ENCODE results near the gene RMI2.
A peak's percentile ranks its signal among the peaks of the same experiment; 100 is the strongest.

RMI2 gene

DNA sequence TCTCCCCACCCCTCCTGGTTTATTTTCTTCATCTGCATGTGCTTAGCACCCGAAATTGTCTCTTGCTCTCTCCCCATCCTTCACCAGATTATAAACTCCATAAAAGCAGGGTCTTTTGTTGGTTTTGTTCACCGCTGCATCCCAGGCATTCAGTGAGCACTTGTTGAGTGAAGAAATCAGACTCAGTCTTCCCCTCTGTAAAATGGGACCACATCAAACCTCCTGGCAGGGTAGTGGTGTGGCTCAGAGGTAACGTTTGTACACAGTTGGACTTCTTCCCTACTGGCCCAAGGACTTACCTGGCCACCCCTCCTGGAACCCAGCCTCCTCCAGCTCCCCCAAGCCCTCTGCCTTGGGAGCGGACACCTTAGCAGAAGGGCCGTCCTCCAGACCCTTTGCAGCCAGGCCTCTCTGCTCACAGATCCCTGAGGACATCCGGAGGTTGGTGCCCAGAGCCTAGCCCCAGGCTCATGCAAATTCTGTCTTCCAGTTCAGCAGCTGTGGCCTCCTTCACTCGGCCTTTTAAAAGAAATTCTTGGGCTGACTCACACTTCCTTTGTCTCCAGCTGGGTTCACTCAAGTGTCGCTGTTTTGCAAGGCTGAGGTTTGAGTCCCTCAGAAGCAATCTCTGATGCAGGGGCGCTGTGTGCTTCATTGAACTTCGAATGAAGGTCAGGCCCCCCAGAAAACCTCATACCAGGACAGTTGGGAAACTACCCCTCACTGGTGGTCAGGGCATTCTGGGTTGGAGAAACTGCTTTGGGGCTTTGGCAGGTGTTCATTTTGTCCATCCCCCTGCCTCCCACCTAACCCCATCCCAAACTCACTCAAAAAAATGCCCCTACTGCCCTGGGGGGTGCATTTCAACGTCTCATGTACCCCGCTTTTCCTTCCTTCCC is 16.8 kb upstream of the RMI2 start:
- peak overlapping the region; percentile 65 for H3K4me3 Mint-ChIP-seq
- H3K27ac Mint-ChIP-seq: peak overlapping the region; percentile 94
- peaks cover 26% of the 10 kb centered on the region for H3K27me3 Mint-ChIP-seq
- H3K4me1 Mint-ChIP-seq (ENCODE audit: low read depth): peaks cover 65% of the 10 kb centered on the region
- H3K9me3 Mint-ChIP-seq: no peaks in the 10 kb centered on the region
- intact Hi-C loops (cut with micrococcal nuclease): no loop called here
- H3K36me3 Mint-ChIP-seq (ENCODE audit: low read depth): no peaks in the 10 kb centered on the region

DNA sequence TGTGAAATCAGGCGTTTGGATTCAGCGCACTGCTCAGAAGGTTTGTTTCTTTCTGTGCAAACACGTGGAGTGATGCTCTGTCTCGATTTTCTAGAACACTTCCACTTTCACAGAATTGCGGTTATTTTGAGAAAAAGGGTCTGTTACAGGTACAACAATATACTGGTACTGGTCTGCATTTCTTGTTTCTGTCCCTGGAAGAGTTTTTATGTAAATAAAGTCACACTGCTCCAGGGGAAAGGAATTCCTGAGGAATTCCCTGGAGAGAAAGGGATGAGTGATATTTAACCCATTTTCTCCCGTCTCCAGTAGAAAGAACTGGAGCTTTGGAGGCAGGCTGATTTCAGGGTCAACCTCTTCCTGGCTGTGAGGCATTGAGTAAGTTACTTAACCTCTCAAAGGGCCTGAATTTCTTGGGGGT is 16.2 kb upstream of the RMI2 start:
- peaks cover 65% of the 10 kb centered on the region for H3K4me1 Mint-ChIP-seq (ENCODE audit: low read depth)
- H3K27ac Mint-ChIP-seq: peak overlapping the region; percentile 94
- peaks cover 30% of the 10 kb centered on the region for H3K27me3 Mint-ChIP-seq
- H3K4me3 Mint-ChIP-seq: peak overlapping the region; percentile 65
- H3K9me3 Mint-ChIP-seq: no peaks in the 10 kb centered on the region
- no peaks in the 10 kb centered on the region for H3K36me3 Mint-ChIP-seq (ENCODE audit: low read depth)
- intact Hi-C loops (cut with micrococcal nuclease): no loop called here

GRCh38 chr16:11329891-11330290 is 15.4 kb upstream of the RMI2 start:
- Mint-ChIP-seq H3K4me1 (ENCODE audit: low read depth) (peaks cover 65% of the 10 kb centered on the region), H3K4me3 (no peak overlapping the region), H3K27me3 (peaks cover 36% of the 10 kb centered on the region), H3K27ac (peak overlapping the region; percentile 94), H3K9me3 (no peaks in the 10 kb centered on the region), H3K36me3 (ENCODE audit: low read depth) (no peaks in the 10 kb centered on the region)
- intact Hi-C loops (cut with micrococcal nuclease): no loop called here

DNA sequence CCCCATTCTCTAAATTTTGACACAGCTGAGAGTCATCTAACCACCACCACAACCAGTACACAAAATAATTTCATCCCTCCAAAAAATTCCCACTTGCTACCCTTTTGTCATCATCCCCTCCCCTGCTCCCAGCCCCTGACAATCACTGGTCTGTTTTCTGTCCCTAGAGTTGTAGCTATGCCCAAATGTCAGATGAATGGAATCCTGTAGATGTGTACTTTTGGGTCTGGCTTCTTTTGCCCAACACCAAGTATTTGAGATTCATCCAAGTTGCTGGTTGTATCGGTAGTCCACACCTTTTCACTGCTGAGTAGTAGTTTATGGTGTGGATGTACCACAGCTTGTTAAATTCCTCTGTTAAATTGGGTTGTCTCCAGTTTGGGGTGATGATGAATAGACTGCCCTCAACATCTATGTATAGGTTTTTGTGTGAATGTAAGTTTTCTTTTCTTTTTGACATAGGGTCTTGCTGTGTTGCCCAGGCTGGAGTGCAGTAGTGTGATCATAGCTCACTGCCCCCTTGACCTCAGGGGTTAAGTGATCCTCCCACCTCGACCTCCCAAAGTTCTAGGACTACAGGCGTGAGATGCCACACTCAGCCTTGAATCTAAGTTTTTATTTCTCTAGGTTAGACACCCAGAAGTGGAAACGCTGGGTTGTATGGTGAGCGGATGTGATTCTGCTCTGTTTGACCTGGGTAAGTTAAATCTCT is 14.6 kb upstream of the RMI2 start:
- Mint-ChIP-seq H3K4me3 (no peak overlapping the region), H3K4me1 (ENCODE audit: low read depth) (peaks cover 58% of the 10 kb centered on the region), H3K27me3 (peaks cover 36% of the 10 kb centered on the region), H3K36me3 (ENCODE audit: low read depth) (no peaks in the 10 kb centered on the region), H3K27ac (peak overlapping the region; percentile 51), H3K9me3 (no peaks in the 10 kb centered on the region)
- intact Hi-C loops (cut with micrococcal nuclease): no loop called here

GRCh38 chr16:11331967-11332366 is 13.3 kb upstream of the RMI2 start:
- H3K4me1 Mint-ChIP-seq (ENCODE audit: low read depth): peaks cover 45% of the 10 kb centered on the region
- intact Hi-C loops (cut with micrococcal nuclease): no loop called here
- no peak overlapping the region for H3K4me3 Mint-ChIP-seq
- no peaks in the 10 kb centered on the region for H3K36me3 Mint-ChIP-seq (ENCODE audit: low read depth)
- no peak overlapping the region for H3K27ac Mint-ChIP-seq
- no peaks in the 10 kb centered on the region for H3K9me3 Mint-ChIP-seq
- H3K27me3 Mint-ChIP-seq: peaks cover 39% of the 10 kb centered on the region

GRCh38 chr16:11333010-11333409 is 12.2 kb upstream of the RMI2 start:
- Mint-ChIP-seq H3K36me3 (ENCODE audit: low read depth) (no peaks in the 10 kb centered on the region), H3K4me3 (no peak overlapping the region), H3K27me3 (peaks cover 36% of the 10 kb centered on the region), H3K4me1 (ENCODE audit: low read depth) (peaks cover 35% of the 10 kb centered on the region), H3K9me3 (no peaks in the 10 kb centered on the region), H3K27ac (peak overlapping the region; percentile 16)
- intact Hi-C loops (cut with micrococcal nuclease): no loop called here

GRCh38 chr16:11333702-11334101 is 11.6 kb upstream of the RMI2 start:
- no peaks in the 10 kb centered on the region for H3K9me3 Mint-ChIP-seq
- peaks cover 28% of the 10 kb centered on the region for H3K4me1 Mint-ChIP-seq (ENCODE audit: low read depth)
- H3K4me3 Mint-ChIP-seq: no peak overlapping the region
- intact Hi-C loops (cut with micrococcal nuclease): no loop called here
- peaks cover 39% of the 10 kb centered on the region for H3K27me3 Mint-ChIP-seq
- no peaks in the 10 kb centered on the region for H3K36me3 Mint-ChIP-seq (ENCODE audit: low read depth)
- peak overlapping the region; percentile 16 for H3K27ac Mint-ChIP-seq

DNA sequence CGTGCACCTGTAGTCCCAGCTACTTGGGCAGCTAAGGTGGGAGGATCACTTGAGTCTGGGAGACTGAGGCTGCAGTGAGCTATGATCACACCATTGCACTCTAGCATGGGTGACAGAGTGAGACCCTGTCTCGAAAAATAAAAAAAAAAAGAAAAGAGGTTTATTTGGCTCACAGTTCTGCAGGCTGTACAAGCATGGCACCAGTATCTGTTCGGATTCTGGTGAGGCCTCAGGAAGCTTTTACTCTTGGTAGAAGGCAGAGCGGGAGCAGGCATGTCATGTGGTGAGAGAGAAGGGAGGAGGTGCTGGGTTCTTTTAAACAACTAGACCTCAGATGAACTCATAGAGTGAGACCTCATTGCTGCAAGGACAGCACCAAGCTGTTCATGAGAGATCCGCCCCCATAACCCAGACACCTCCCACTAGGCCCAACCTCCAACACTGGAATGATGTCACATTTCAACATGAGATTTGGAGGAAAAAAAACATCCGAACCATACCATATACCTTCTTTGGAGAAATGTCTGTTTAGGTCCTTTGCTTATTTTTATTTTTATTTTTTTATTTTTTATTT is 10.3 kb upstream of the RMI2 start:
- no peaks in the 10 kb centered on the region for H3K9me3 Mint-ChIP-seq
- no peak overlapping the region for H3K4me3 Mint-ChIP-seq
- H3K4me1 Mint-ChIP-seq (ENCODE audit: low read depth): peaks cover 16% of the 10 kb centered on the region
- intact Hi-C loops (cut with micrococcal nuclease): no loop called here
- H3K36me3 Mint-ChIP-seq (ENCODE audit: low read depth): no peaks in the 10 kb centered on the region
- no peak overlapping the region for H3K27ac Mint-ChIP-seq
- H3K27me3 Mint-ChIP-seq: peaks cover 44% of the 10 kb centered on the region

GRCh38 chr16:11339075-11339474 is 6.2 kb upstream of the RMI2 start:
- Mint-ChIP-seq H3K36me3 (ENCODE audit: low read depth) (no peaks in the 10 kb centered on the region), H3K4me1 (ENCODE audit: low read depth) (peaks cover 4% of the 10 kb centered on the region), H3K4me3 (no peak overlapping the region), H3K27ac (no peak overlapping the region), H3K27me3 (peaks cover 21% of the 10 kb centered on the region), H3K9me3 (no peaks in the 10 kb centered on the region)
- intact Hi-C loops (cut with micrococcal nuclease): no loop called here

DNA sequence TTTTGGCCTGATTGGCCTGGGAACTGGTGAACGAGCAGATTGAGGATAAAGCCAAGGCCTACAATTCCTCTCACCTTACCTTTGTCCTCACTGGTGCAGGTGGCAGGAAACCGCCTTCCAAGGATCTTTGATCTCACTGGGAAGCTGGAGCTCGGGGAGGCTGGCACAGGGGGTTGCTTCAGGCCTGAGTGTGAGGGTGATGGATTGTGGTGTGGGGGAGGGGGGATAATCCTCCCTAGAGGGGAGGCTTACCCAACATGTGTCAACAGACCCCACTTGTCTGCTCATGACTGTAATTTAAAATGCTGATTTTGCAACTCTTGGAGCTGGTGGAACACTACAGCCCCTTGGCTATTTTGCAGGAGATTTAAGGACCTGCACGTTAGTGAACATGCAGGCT is 4.5 kb upstream of the RMI2 start:
- intact Hi-C loops (cut with micrococcal nuclease): no loop called here
- Mint-ChIP-seq H3K4me1 (ENCODE audit: low read depth) (peaks cover 6% of the 10 kb centered on the region), H3K27ac (no peak overlapping the region), H3K36me3 (ENCODE audit: low read depth) (peaks cover under 1% of the 10 kb centered on the region), H3K9me3 (no peaks in the 10 kb centered on the region), H3K27me3 (peaks cover 15% of the 10 kb centered on the region), H3K4me3 (no peak overlapping the region)

DNA sequence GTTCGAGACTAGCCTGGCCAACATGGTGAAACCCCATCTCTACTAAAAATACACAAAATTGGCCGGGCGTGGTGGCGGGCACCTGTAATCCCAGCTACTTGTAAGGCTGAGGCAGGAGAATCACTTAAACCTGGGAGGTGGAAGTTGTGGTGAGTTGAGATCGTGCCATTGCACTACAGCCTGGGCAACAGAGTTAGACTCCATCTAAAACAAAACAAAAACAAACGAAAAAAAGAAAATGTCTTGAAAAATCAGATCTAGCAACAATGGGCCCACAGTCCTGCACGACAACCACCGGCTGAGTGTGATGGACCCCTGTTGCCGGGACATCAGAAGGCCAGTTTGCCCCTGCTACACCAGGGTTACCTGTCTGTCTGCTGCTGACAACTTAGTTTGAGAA is 3.9 kb upstream of the RMI2 start:
- peaks cover 15% of the 10 kb centered on the region for H3K27me3 Mint-ChIP-seq
- intact Hi-C loops (cut with micrococcal nuclease): no loop called here
- no peak overlapping the region for H3K27ac Mint-ChIP-seq
- no peaks in the 10 kb centered on the region for H3K9me3 Mint-ChIP-seq
- H3K4me1 Mint-ChIP-seq (ENCODE audit: low read depth): peaks cover 11% of the 10 kb centered on the region
- peaks cover 5% of the 10 kb centered on the region for H3K36me3 Mint-ChIP-seq (ENCODE audit: low read depth)
- no peak overlapping the region for H3K4me3 Mint-ChIP-seq

DNA sequence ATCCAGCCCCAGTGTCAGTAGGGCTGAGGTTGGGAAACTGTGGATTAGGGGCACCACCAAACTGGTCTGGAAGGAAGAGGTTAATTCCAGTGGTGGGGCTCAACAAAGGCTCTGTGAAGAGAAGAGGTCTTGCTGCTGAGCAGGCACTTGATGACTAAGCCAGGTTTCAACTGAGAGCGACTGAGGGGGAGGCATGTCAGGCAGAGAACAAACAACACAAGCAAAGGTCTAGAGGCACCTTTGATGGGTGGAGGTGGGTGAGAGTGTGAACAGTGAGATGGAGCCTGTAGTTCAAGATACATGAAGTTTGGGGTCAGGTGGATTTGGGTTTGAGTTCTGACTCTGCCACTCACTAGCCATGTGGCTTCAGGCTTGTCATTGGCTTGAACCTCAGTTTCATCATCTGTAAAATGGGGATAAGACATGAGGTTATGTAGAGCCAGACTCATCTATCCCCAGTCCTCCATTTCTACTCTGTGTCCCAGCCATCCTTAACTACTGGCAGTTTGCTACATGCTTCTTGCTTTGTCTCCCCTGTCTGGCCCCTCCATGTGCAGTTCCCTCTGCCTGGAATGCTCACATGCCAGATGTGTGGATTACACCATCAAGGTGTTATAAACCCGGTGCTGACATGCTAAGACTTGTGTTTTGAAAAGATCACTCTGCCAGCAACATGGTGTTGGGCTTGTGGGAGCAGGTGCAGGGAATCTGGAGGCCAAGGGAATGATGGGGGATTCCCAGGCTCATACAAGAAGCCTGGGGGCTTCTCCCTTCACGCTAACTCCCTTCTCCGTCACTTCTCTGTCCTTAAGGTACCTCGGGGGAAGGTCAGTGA is 3.0 kb upstream of the RMI2 start:
- H3K36me3 Mint-ChIP-seq (ENCODE audit: low read depth): peaks cover 5% of the 10 kb centered on the region
- H3K4me3 Mint-ChIP-seq: no peak overlapping the region
- H3K27ac Mint-ChIP-seq: no peak overlapping the region
- H3K9me3 Mint-ChIP-seq: no peaks in the 10 kb centered on the region
- H3K27me3 Mint-ChIP-seq: peaks cover 13% of the 10 kb centered on the region
- intact Hi-C loops (cut with micrococcal nuclease): no loop called here
- peaks cover 19% of the 10 kb centered on the region for H3K4me1 Mint-ChIP-seq (ENCODE audit: low read depth)

DNA sequence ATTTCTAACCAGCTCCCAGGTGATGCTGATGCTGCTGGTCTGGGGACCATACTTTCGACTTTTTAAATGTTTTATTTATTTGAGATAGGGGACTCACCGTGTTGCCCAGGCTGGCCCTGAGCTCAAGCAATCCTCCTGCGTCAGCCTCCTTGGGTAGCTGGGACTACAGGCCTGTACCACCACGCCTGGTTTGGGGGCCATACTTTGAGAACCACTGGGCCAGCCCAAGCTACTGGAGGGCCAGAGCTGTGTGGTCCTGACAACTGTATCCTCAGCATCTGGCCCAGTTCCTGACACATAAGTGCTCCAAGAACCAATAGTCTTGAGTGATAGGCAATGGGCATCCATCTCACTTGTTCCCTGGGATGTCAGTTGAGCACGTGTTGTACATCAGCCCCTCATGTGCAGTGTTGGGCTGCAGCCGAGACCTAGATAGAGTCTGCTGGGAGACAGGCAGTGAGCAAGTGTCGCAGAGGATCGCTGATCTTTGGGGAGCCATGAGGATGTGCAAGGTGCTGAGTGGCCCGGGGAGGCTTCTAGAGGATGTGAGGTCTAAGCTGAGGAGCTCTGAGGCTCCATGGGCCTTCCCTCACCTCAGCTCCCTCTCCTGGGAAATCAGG is 1.6 kb downstream of the RMI2 start:
- H3K36me3 Mint-ChIP-seq (ENCODE audit: low read depth): peaks cover 16% of the 10 kb centered on the region
- intact Hi-C loops (cut with micrococcal nuclease): loop anchor here (5.0 kb wide), 1 partner anchor 35 kb away; no protein-coding TSS in a partner anchor
- H3K27me3 Mint-ChIP-seq: peaks cover 6% of the 10 kb centered on the region
- H3K4me1 Mint-ChIP-seq (ENCODE audit: low read depth): peaks cover 63% of the 10 kb centered on the region
- H3K9me3 Mint-ChIP-seq: no peaks in the 10 kb centered on the region
- peak overlapping the region; percentile 78 for H3K27ac Mint-ChIP-seq
- H3K4me3 Mint-ChIP-seq: peak overlapping the region; percentile 80

Measured in dendritic cell treated with granulocyte-macrophage colony-stimulating factor and Interleukin-4, amounts not matched to agents 40 ng/mL and 50 ng/mL, for 4 days (primary cell).